SK-N-SH (cell line): Measurements from ENCODE around the gene RILPL1. TPM values are rescaled to one million over a fixed set of nuclear protein-coding genes. Genes with fewer than 3 reads are reported as not detected.

Experiments used
- CTCF ChIA-PET: fragments of 300-600, 350-600 bp; formaldehyde crosslinking; extraction: SDS; loops from one replicate; lab custom pipeline; 2021; lab: Yijun Ruan, JAX
- POLR2A ChIA-PET: fragments of 350-600 bp; sonication (Branson Sonifier 250); formaldehyde crosslinking; extraction: SDS; loops from one replicate; lab custom pipeline; 2020; ENCODE audit warnings: antibody characterized with exemption, inconsistent platforms; lab: Yijun Ruan, JAX
- DNase-seq: peaks from one replicate; pipeline ENCODE4 v3.0.0; 2012
- H2AFZ ChIP-seq: fragments of 200-600 bp; sonication (generic); 2 replicates; pipeline ENCODE4 v1.8.1; 2016; ENCODE audit warnings: antibody characterized with exemption, mild to moderate bottlenecking, low read depth
- H3F3A ChIP-seq: fragments of 200-600 bp; sonication (generic); replicated peaks from 2 replicates; pipeline ENCODE3; 2016; ENCODE audit warnings: antibody characterized with exemption, mild to moderate bottlenecking; ENCODE audit not compliant: insufficient read depth
- H3K27ac ChIP-seq, 2 experiments: fragments of 200-500 bp in 1 of 2; fragments of 200-600 bp in 1 of 2; sonication (Bioruptor generic) in 1 of 2; sonication (generic), shearing (Covaris generic) in 1 of 2; 2 replicates each; pipeline versions ENCODE4 v1.5.1 to v1.6.1; 2014 to 2016; ENCODE audit warnings: low read depth in 2 of 2, inconsistent platforms in 1 of 2, low read length in 1 of 2, mild to moderate bottlenecking in 1 of 2, mixed read lengths in 1 of 2
- H3K27me3 ChIP-seq: fragments of 200-600 bp; sonication (generic), shearing (Covaris generic); 2 replicates; pipeline ENCODE4 v1.6.1; 2016; ENCODE audit warnings: mixed run types; ENCODE audit not compliant: insufficient read depth
- H3K36me3 ChIP-seq, 2 experiments: fragments of 200-500 bp in 1 of 2; fragments of 200-600 bp in 1 of 2; sonication (Bioruptor generic) in 1 of 2; sonication (generic) in 1 of 2; replicated peaks in 1 of 2; 2 replicates each; pipeline versions ENCODE3 to v1.5.1; 2014 to 2016; ENCODE audit warnings: low read length in 1 of 2, mild to moderate bottlenecking in 1 of 2; ENCODE audit not compliant: insufficient read depth in 2 of 2, control insufficient read depth in 1 of 2
- H3K4me1 ChIP-seq, 2 experiments: fragments of 200-500 bp in 1 of 2; fragments of 200-600 bp in 1 of 2; sonication (Bioruptor generic) in 1 of 2; sonication (generic), shearing (Covaris generic) in 1 of 2; 2 replicates each; pipeline versions ENCODE4 v1.5.1 to v1.6.1; 2014 to 2016; ENCODE audit warnings: low read depth in 1 of 2, low read length in 1 of 2, mixed run types in 1 of 2; ENCODE audit not compliant: insufficient read depth in 2 of 2, control insufficient read depth in 1 of 2
- H3K4me2 ChIP-seq: fragments of 200-600 bp; sonication (generic), shearing (Covaris generic); 2 replicates; pipeline ENCODE4 v1.6.1; 2017; ENCODE audit warnings: mixed run types
- H3K4me3 ChIP-seq, 2 experiments: fragments of 200-500 bp in 1 of 2; fragments of 200-600 bp in 1 of 2; sonication (Bioruptor generic) in 1 of 2; sonication (generic), shearing (Covaris generic) in 1 of 2; 2 replicates each; pipeline versions ENCODE4 v1.5.1 to v1.8.1; 2014 to 2016; ENCODE audit warnings: low read depth in 2 of 2, inconsistent platforms in 1 of 2, low read length in 1 of 2, mild to moderate bottlenecking in 1 of 2, mixed read lengths in 1 of 2, moderate library complexity in 1 of 2
- H3K79me2 ChIP-seq: fragments of 200-600 bp; sonication (generic); 2 replicates; pipeline ENCODE4 v1.8.1; 2017; ENCODE audit warnings: mild to moderate bottlenecking; ENCODE audit not compliant: insufficient read depth
- H3K9ac ChIP-seq: fragments of 200-600 bp; sonication (generic); 2 replicates; pipeline ENCODE4 v1.6.1; 2017; ENCODE audit warnings: mixed run types
- H3K9me2 ChIP-seq: fragments of 200-600 bp; sonication (generic); 2 replicates; pipeline ENCODE4 v1.6.1; 2017; ENCODE audit warnings: mixed run types
- H3K9me3 ChIP-seq: fragments of 200-600 bp; sonication (generic); 2 replicates; pipeline ENCODE4 v1.6.1; 2017; ENCODE audit warnings: mixed run types, mild to moderate bottlenecking, moderate library complexity
- H4K20me1 ChIP-seq: fragments of 200-600 bp; sonication (generic); 2 replicates; pipeline ENCODE4 v1.6.1; 2017; ENCODE audit warnings: mild to moderate bottlenecking, mixed run types; ENCODE audit not compliant: insufficient read depth
- EZH2phosphoT487 ChIP-seq: fragments of 200-600 bp; sonication (generic); IDR thresholded peaks from 2 replicates; pipeline ENCODE4 v1.6.1; 2017; ENCODE audit warnings: low read depth, mixed run types, mild to moderate bottlenecking, antibody characterized with exemption, moderate library complexity, borderline replicate concordance
- FOSL2 ChIP-seq: IDR thresholded peaks from 2 replicates; pipeline ENCODE4 v1.4.0; 2012; ENCODE audit warnings: low read depth, mild to moderate bottlenecking, moderate library complexity, borderline replicate concordance
- FOXJ3 ChIP-seq: sonication (generic); formaldehyde crosslinking; IDR thresholded peaks from 2 replicates; pipeline ENCODE4 v1.5.1; 2020; ENCODE audit warnings: mild to moderate bottlenecking, missing genetic modification reagents
- GABPA ChIP-seq: IDR thresholded peaks from 2 replicates; pipeline ENCODE4 v1.4.0; 2012; ENCODE audit warnings: low read depth, mild to moderate bottlenecking
- GATA2 ChIP-seq: sonication (generic); formaldehyde crosslinking; IDR thresholded peaks from 2 replicates; pipeline ENCODE4 v1.5.0; 2020; ENCODE audit warnings: mild to moderate bottlenecking, missing genetic modification reagents
- NRF1 ChIP-seq: IDR thresholded peaks from 2 replicates; pipeline ENCODE4 v1.6.1; 2012; ENCODE audit warnings: low read depth, mild to moderate bottlenecking, low read length
- POLR2AphosphoS5 ChIP-seq: IDR thresholded peaks from 2 replicates; pipeline ENCODE4 v1.6.1; 2012; ENCODE audit warnings: low read depth, low read length
- RAD21 ChIP-seq: IDR thresholded peaks from 2 replicates; pipeline ENCODE4 v1.6.1; 2012; ENCODE audit warnings: mild to moderate bottlenecking, low read length
- RCOR1 ChIP-seq: fragments of 150-350 bp; IDR thresholded peaks from 2 replicates; pipeline ENCODE4 v1.6.1; 2017; ENCODE audit warnings: antibody characterized with exemption, low read length
- RFX5 ChIP-seq: IDR thresholded peaks from 2 replicates; pipeline ENCODE4 v1.6.1; 2012; ENCODE audit warnings: mild to moderate bottlenecking, improper control_type of control experiment, low read length
- RXRA ChIP-seq: IDR thresholded peaks from 2 replicates; pipeline ENCODE4 v1.4.0; 2012; ENCODE audit warnings: low read depth, mild to moderate bottlenecking, borderline replicate concordance
- SIN3A ChIP-seq: IDR thresholded peaks from 2 replicates; pipeline ENCODE4 v1.6.1; 2012; ENCODE audit warnings: low read depth, mild to moderate bottlenecking, low read length, moderate library complexity, borderline replicate concordance
- TEAD4 ChIP-seq: IDR thresholded peaks from 2 replicates; pipeline ENCODE4 v1.4.0; 2012; ENCODE audit warnings: mild to moderate bottlenecking, borderline replicate concordance; ENCODE audit not compliant: insufficient read depth
- USF1 ChIP-seq: IDR thresholded peaks from 2 replicates; pipeline ENCODE4 v1.4.0; 2012; ENCODE audit warnings: low read depth, borderline replicate concordance
- USF2 ChIP-seq: fragments of 150-350 bp; IDR thresholded peaks from 2 replicates; pipeline ENCODE4 v1.6.1; 2017; ENCODE audit warnings: antibody characterized with exemption, low read length, low read depth, borderline replicate concordance
- WGBS: methylation state at CpG from one replicate; pipeline ENCODE4 v1.1.6; 2017; ENCODE audit warnings: low lambda C conversion rate; 5-methylcytosine and 5-hydroxymethylcytosine counted together
- polyA plus RNA-seq, 3 experiments: library from polyadenylated mRNA; depleted of rRNA; stranded (reverse); fragments of >200 nt; gene quantifications; 2 replicates each; pipeline ENCODE4 v1.2.3, GENCODE V29; 2012
- TF ChIP-seq, protein P1 (sequence below): fragments of 150-350 bp; IDR thresholded peaks from 2 replicates; pipeline ENCODE4 v1.6.1; 2016; ENCODE audit warnings: mild to moderate bottlenecking, low read depth, low read length
- TF ChIP-seq, protein P2 (sequence below): IDR thresholded peaks from 2 replicates; pipeline ENCODE4 v1.4.0; 2012; ENCODE audit warnings: low read depth
- TF ChIP-seq, protein P3 (sequence below): IDR thresholded peaks from 2 replicates; pipeline ENCODE4; 2012

The RILPL1 gene
- polyA plus RNA-seq, 1 of the 3 experiments (the other 2 are of a cell fraction): 32.6 TPM

- H3K4me2 ChIP-seq: no peak overlapping the region
- H3K9me2 ChIP-seq: no peaks in the 10 kb centered on the region
- H3K4me1 ChIP-seq: peaks cover 0 to 6% of the 10 kb centered on the region in 2 experiments; a peak in 2 of 4 replicates
- CTCF ChIA-PET: no interaction called here
- H3K79me2 ChIP-seq: 0 out of 2 replicates have a peak, but pooled peaks cover 11% of the 10 kb centered on the region
- no peaks in the 10 kb centered on the region for H3K27me3 ChIP-seq
- H3K36me3 ChIP-seq: peaks cover 22 to 39% of the 10 kb centered on the region in 2 experiments
- no peak overlapping the region for H2AFZ ChIP-seq
- no peak for DNase-seq
- no peak overlapping the region for H3K4me3 ChIP-seq
- WGBS: 96% methylated on average over 14 of the region's 15 CpGs
- H3K9ac ChIP-seq: no peak overlapping the region
- POLR2A ChIA-PET: no interaction called here
- no peak overlapping the region for H3K27ac ChIP-seq
- H3F3A ChIP-seq: peaks cover 12% of the 10 kb centered on the region
- H4K20me1 ChIP-seq: no peaks in the 10 kb centered on the region
- no peaks in the 10 kb centered on the region for H3K9me3 ChIP-seq
- TF ChIP-seq EZH2phosphoT487: no peak
- TF ChIP-seq GABPA: no peak
- TF ChIP-seq RFX5: no peak
- no peak for TF ChIP-seq FOSL2
- TF ChIP-seq POLR2AphosphoS5: no peak
- TF ChIP-seq RXRA: no peak
- TF ChIP-seq FOXJ3 (CRISPR knock-in tag): no peak
- TF ChIP-seq RAD21: no peak
- TF ChIP-seq RCOR1: no peak
- no peak for TF ChIP-seq NRF1
- TF ChIP-seq GATA2 (CRISPR knock-in tag): no peak
- no peak for TF ChIP-seq TEAD4
- no peak for TF ChIP-seq SIN3A
- TF ChIP-seq, protein P1, sequence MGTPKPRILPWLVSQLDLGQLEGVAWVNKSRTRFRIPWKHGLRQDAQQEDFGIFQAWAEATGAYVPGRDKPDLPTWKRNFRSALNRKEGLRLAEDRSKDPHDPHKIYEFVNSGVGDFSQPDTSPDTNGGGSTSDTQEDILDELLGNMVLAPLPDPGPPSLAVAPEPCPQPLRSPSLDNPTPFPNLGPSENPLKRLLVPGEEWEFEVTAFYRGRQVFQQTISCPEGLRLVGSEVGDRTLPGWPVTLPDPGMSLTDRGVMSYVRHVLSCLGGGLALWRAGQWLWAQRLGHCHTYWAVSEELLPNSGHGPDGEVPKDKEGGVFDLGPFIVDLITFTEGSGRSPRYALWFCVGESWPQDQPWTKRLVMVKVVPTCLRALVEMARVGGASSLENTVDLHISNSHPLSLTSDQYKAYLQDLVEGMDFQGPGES: no peak
- TF ChIP-seq USF2: no peak
- TF ChIP-seq, protein P2, sequence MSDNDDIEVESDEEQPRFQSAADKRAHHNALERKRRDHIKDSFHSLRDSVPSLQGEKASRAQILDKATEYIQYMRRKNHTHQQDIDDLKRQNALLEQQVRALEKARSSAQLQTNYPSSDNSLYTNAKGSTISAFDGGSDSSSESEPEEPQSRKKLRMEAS: no peak
- TF ChIP-seq USF1: no peak
- TF ChIP-seq, protein P3, sequence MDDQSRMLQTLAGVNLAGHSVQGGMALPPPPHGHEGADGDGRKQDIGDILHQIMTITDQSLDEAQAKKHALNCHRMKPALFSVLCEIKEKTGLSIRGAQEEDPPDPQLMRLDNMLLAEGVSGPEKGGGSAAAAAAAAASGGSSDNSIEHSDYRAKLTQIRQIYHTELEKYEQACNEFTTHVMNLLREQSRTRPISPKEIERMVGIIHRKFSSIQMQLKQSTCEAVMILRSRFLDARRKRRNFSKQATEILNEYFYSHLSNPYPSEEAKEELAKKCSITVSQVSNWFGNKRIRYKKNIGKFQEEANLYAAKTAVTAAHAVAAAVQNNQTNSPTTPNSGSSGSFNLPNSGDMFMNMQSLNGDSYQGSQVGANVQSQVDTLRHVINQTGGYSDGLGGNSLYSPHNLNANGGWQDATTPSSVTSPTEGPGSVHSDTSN: no peak
Measured at GRCh38 chr12:123475246-123475703, 58.2 kb downstream of the RILPL1 start.
